Stomach (tissue), 9 donors: Measurements from ENCODE around the gene CERK. TPM values are rescaled to one million over a fixed set of nuclear protein-coding genes. Genes with fewer than 3 reads are reported as not detected.
A peak's percentile ranks its signal among the peaks of the same experiment; 100 is the strongest.

ENCODE experiments used
- DNase-seq, 2 donors: peaks; one replicate each; pipeline versions ENCODE4 v3.0.0 to v3.0.0-alpha.2; 2013 to 2019
- H3K27ac ChIP-seq, 5 donors: fragments of 200-600 bp in 4 of 5; sonication (generic) in 4 of 5; one replicate each; pipeline ENCODE4 v1.5.1; 2013 to 2019; ENCODE audit warnings: mild to moderate bottlenecking in 1 of 5, moderate library complexity in 1 of 5
- H3K27me3 ChIP-seq, 3 donors: fragments of 200-600 bp; sonication (generic); one replicate each; pipeline ENCODE4 v1.5.1; 2017 to 2019; ENCODE audit warnings: mixed run types in 1 of 3
- H3K36me3 ChIP-seq, 4 donors: fragments of 200-600 bp; sonication (generic); 1 replicate in 3 of 4; 2 replicates in 1 of 4; pipeline ENCODE4 v1.5.1; 2016 to 2019
- H3K4me1 ChIP-seq, 4 donors: fragments of 200-600 bp; sonication (generic); one replicate each; pipeline ENCODE4 v1.5.1; 2016 to 2019
- H3K4me3 ChIP-seq, 4 donors: fragments of 200-600 bp; sonication (generic) in 3 of 4; one replicate each; pipeline ENCODE4 v1.5.1; 2016 to 2019; ENCODE audit warnings: mild to moderate bottlenecking in 1 of 4
- H3K9me3 ChIP-seq, 4 donors: fragments of 200-600 bp; sonication (generic); one replicate each; pipeline ENCODE4 v1.5.1; 2016 to 2019
- CTCF ChIP-seq, 7 experiments: fragments of 450-650 bp in 4 of 7; fragments of 200-600 bp in 3 of 7; sonication (generic) in 3 of 7; IDR thresholded peaks; one replicate each; pipeline ENCODE4 v1.5.1; 2016 to 2019; ENCODE audit warnings: antibody characterized with exemption in 7 of 7, control low read depth in 2 of 7, mild to moderate bottlenecking in 1 of 7
- EP300 ChIP-seq: sonication (generic); formaldehyde crosslinking; IDR thresholded peaks from one replicate; pipeline ENCODE4 v1.6.1; 2017; ENCODE audit warnings: antibody characterized with exemption
- POLR2A ChIP-seq, 4 donors: fragments of 450-650 bp; IDR thresholded peaks; one replicate each; pipeline ENCODE4 v1.6.1; 2016; ENCODE audit warnings: antibody characterized with exemption in 4 of 4, control low read depth in 2 of 4, mild to moderate bottlenecking in 1 of 4, moderate library complexity in 1 of 4
- POLR2AphosphoS5 ChIP-seq, 3 donors: sonication (generic); formaldehyde crosslinking; IDR thresholded peaks; one replicate each; pipeline ENCODE4 v1.6.1; 2016; ENCODE audit warnings: antibody characterized with exemption in 3 of 3
- WGBS, 5 donors: extraction: QIAGEN DNeasy Blood & Tissue Kit in 3 of 5; methylation state at CpG; one replicate each; pipeline versions ENCODE4 v1.1.5 to v1.1.7; 2013 to 2018; 5-methylcytosine and 5-hydroxymethylcytosine counted together
- intact Hi-C: fragments of 100-400 bp; cut with DNase I; formaldehyde crosslinking; loops from one replicate; pipeline ENCODE4 v1.15.1; 2023; ENCODE audit warnings: low total_unique reads
- polyA plus RNA-seq, 3 donors: library from polyadenylated mRNA; stranded (reverse); fragments of 200-250 nt; gene quantifications; one replicate each; pipeline ENCODE4 v1.2.3, GENCODE V29; 2013
- total RNA-seq, 5 donors: library from RNA; depleted of rRNA; stranded (reverse); fragments of >200 nt; gene quantifications; one replicate each; pipeline versions ENCODE4 v1.1.0 to v1.2.3, GENCODE V29; 2014 to 2016
- donor health status: healthy with polysubstance abuse.
- donor health status: Bipolar disorder and iron deficiency.
- donor health status: healthy.

Gene CERK
- total and polyA plus RNA-seq, 8 donors = 12.5 to 59.4 (median 31.5) TPM

- Histone ChIP-seq H3K27ac (no peak overlapping the region), H3K27me3 (no peaks in the 10 kb centered on the region), H3K4me3 (no peak overlapping the region), H3K9me3 (no peaks in the 10 kb centered on the region), H3K4me1 (peaks cover 0 to 10% (median 6%) of the 10 kb centered on the region in 4 donors), H3K36me3 (peaks cover 37 to 97% (median 85%) of the 10 kb centered on the region in 4 donors)
- intact Hi-C loops = no loop called here
- DNase-seq = no peak
- WGBS, 5 donors = 75 to 94% (median 88%) methylated on average over 2 to 10 of the region's 10 CpGs
- TF ChIP-seq CTCF (IDR thresholded peaks at IDR 0.05) (no peak), EP300 (no peak), POLR2A (IDR thresholded peaks at IDR 0.05) (no peak), POLR2AphosphoS5 (IDR thresholded peaks at IDR 0.05) (no peak)
These were observed 64.8 kb downstream of the CERK start for GRCh38 chr22:46673205-46673604.

- peak in 1 of 2 donors; percentile 32 for DNase-seq
- intact Hi-C loops = no loop called here
- TF ChIP-seq POLR2A (IDR thresholded peaks at IDR 0.05) = no peak
- TF ChIP-seq CTCF (IDR thresholded peaks at IDR 0.05) = no peak
- TF ChIP-seq POLR2AphosphoS5 (IDR thresholded peaks at IDR 0.05) = no peak
- no peak for TF ChIP-seq EP300
- no peaks in the 10 kb centered on the region for H3K9me3 ChIP-seq
- 68 to 85% (median 78%) methylated on average over 15 to 18 of the region's 18 CpGs for WGBS, 5 donors
- peaks cover 39 to 97% (median 85%) of the 10 kb centered on the region in 4 donors for H3K36me3 ChIP-seq
- H3K4me3 ChIP-seq = no peak overlapping the region
- no peaks in the 10 kb centered on the region for H3K27me3 ChIP-seq
- H3K4me1 ChIP-seq = peaks cover 0 to 10% (median 7%) of the 10 kb centered on the region in 4 donors
- no peak overlapping the region for H3K27ac ChIP-seq
These were observed 65.3 kb downstream of the CERK start for GRCh38 chr22:46672731-46673130.

- Histone ChIP-seq H3K27me3 (no peaks in the 10 kb centered on the region), H3K27ac (no peak overlapping the region), H3K4me1 (peaks cover 0 to 14% (median 7%) of the 10 kb centered on the region in 4 donors), H3K4me3 (no peak overlapping the region), H3K9me3 (no peaks in the 10 kb centered on the region), H3K36me3 (peaks cover 45 to 97% (median 85%) of the 10 kb centered on the region in 4 donors)
- TF ChIP-seq EP300 (no peak), CTCF (IDR thresholded peaks at IDR 0.05) (no peak), POLR2A (IDR thresholded peaks at IDR 0.05) (no peak), POLR2AphosphoS5 (IDR thresholded peaks at IDR 0.05) (no peak)
- intact Hi-C loops = no loop called here
- peak in 1 of 2 donors; percentile 55 for DNase-seq
- 69 to 85% (median 82%) methylated on average over 17 of the region's 17 CpGs for WGBS, 5 donors
These were observed 66.1 kb downstream of the CERK start for GRCh38 chr22:46671824-46672432.

GRCh38 chr22:46669201-46669600, 68.9 kb downstream of the CERK start:
- WGBS, 5 donors = 87 to 95% (median 92%) methylated on average over 9 of the region's 9 CpGs
- DNase-seq = no peak
- no peaks in the 10 kb centered on the region for H3K27me3 ChIP-seq
- no peaks in the 10 kb centered on the region for H3K9me3 ChIP-seq
- H3K4me3 ChIP-seq = no peak overlapping the region
- H3K36me3 ChIP-seq = peaks cover 57 to 97% (median 85%) of the 10 kb centered on the region in 4 donors
- no peak overlapping the region for H3K27ac ChIP-seq
- intact Hi-C loops = no loop called here
- H3K4me1 ChIP-seq = peaks cover 0 to 14% (median 7%) of the 10 kb centered on the region in 4 donors
- TF ChIP-seq POLR2AphosphoS5 (IDR thresholded peaks at IDR 0.05) = no peak
- TF ChIP-seq EP300 = no peak
- no peak for TF ChIP-seq POLR2A (IDR thresholded peaks at IDR 0.05)
- no peak for TF ChIP-seq CTCF (IDR thresholded peaks at IDR 0.05)
